ENCODE measurements around the gene SLC13A2.

DNA sequence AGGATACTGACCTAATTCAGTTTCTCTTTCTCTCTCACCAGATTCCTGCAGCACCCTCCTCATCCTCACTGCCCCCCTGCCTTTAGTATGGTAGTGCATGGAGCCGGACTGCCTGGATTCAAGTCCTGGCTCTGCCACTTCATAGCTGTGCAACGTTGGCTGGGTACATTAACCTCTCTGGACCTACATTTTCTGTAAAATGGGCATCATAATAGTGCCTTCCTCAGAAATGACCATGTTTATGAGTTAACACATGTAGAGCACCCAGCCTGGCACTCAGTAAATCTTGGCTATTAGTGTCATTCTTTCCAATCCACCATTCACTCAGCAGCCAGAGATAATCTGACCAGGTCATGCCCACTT is 71.7 kb downstream of the SLC13A2 start:
- TF ChIP-seq EZH2 (IDR thresholded peaks at IDR 0.05) (no peak), RAD21 (IDR thresholded peaks at IDR 0.05; ENCODE audit: low read depth) (no peak), EZH2phosphoT487 (IDR thresholded peaks at IDR 0.05; ENCODE audit: borderline replicate concordance) (no peak)

Data from HCT116 (cell line).